Measurements from ENCODE around the gene POLR3A.
"Not testable (repeated sequence)": the region's sequence is repeated elsewhere in the genome, so short reads cannot be mapped to it uniquely, and the experiment has no call there.

POLR3A gene

DNA sequence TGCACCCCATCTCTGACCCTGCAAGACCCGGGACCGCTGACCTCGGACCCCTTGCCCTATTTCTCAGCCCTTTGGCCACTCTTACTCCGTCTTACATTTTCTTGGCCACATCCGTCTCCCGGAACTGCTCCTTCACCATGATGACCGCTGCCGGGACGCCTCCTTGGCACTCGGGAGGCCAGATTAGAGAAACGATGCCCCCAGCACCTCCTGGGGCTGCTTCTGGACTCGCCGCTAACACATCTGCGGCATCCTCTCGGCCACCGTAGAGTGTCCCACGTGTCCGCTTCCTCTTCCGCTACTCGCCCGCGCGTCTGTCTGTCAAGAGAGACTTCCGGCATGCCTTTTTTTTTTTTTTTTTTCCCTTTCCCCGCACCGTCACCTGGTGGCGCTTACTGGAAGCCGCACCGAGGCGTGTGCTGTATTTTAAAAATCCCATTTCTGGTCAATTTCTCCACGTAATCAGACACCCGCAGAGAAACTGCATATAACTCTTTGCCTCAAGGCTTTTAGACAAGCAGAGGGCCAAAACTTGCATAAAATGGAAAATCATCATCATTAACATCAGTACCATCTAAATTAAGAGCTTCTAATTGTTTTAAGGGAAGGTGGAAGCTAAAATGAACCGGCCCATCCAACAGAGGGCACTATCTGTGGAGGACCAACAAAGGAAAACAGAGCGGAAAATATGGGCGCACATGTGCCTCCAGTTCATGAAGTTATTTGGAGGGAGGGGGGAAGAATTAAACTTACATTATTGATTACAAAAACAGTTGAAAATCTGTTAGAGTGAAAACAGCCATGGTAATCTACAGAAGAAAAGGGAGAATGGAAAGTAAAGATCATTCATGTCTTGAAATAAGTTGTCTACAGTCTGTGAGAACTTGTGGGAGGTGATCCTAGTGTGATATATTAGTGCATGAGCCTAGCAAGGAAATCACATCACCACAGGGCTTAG is at the start of gene POLR3A:
Gene POLR3A (minus strand): TSS at position 247 of the 958 bp plus-strand sequence. CDS start 108 bp downstream, at position 139.
- DNase-seq (ENCODE audit: low read depth): peak; percentile 94
- peak; percentile 52 for TF ChIP-seq CTCF (conservative IDR thresholded peaks at IDR 0.05; ENCODE audit: low read depth, low read length)
- peak within 1 kb of the TSS; percentile 100 for H3K4me3 ChIP-seq (ENCODE audit: low read length)

GRCh38 chr10:78078539-78079330 is 49.4 kb upstream of the POLR3A start:
- DNase-seq (ENCODE audit: low read depth): no peak
- H3K4me3 ChIP-seq (ENCODE audit: low read length): no peak overlapping the region
- TF ChIP-seq CTCF (conservative IDR thresholded peaks at IDR 0.05; ENCODE audit: low read depth, low read length): no peak

- DNase-seq (ENCODE audit: low read depth); H3K4me3 ChIP-seq (ENCODE audit: low read length): not testable (repeated sequence)
Measured at GRCh38 chr10:78075806-78076205, 46.5 kb upstream of the POLR3A start.

DNA sequence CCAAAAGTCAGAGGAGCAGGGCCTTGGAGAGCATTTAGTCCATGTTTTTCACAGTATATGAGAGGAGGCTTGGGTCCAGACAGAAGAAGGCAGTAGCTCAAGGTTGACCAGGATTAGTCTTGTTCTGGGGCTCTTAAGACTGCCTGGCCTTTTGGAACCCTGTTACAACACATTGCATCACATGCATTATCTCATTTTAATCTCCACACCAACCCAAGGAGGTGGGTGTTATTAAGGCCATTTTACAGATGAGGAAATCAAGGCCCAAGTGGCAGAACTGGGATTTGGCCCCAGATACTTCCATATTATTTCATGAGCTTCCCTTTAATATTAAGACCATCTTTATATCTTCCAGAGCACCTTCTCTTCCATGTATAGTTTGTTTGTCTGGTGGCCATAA is 43.2 kb upstream of the POLR3A start:
- TF ChIP-seq CTCF (conservative IDR thresholded peaks at IDR 0.05; ENCODE audit: low read depth, low read length): no peak
- H3K4me3 ChIP-seq (ENCODE audit: low read length): no peak overlapping the region
- DNase-seq (ENCODE audit: low read depth): no peak

DNA sequence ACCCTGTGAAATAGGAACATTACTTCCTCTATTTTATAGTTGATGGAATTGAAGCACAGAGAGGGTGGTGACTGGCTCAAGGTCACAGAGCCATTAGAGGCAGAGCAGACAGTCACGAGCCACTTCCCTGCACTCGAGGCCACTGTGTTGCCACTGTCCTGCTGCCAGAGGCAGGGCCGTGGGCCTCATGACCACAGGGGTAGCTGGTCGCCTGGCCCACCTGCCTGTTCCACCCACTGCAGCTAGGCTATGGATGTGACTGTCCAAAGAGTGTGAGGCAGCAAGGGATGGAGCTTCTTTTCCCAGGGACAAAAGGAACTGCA is 42.5 kb upstream of the POLR3A start:
- H3K4me3 ChIP-seq (ENCODE audit: low read length): no peak overlapping the region
- TF ChIP-seq CTCF (conservative IDR thresholded peaks at IDR 0.05; ENCODE audit: low read depth, low read length): no peak
- no peak for DNase-seq (ENCODE audit: low read depth)

DNA sequence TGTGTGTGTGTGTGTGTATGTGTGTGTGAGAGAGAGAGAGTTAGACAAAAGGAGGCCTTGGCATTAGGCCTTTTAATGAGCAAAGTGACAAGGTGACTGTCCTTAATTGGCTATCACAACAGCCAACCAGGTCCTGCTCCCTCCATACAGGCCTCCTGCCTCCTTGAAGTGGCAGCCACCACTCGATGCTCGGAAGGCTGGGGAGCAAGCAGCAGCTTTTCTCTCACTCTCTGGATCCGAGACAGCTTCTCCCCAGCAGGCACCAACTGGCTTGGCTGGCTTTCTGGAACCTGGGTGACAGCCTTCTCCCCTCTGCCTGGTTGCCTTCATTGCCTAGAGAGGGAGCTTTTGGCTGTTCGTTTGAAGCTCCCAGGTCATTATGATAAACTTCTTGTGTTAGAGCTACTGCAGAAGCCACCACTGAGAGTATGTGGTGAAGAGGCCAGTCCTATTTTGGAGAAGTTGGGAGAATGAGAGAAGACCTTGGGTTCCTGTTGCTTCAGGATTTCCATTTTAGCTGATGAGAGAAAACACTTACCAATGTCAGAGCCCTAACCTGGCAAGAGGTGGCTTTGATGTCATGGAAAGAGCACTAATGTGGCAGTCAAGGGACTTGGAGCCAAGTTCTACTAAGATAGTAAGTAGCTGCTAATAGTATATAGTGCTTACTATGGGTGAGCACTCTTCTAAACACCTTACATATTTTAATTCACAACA is 42.0 kb upstream of the POLR3A start:
- TF ChIP-seq CTCF (conservative IDR thresholded peaks at IDR 0.05; ENCODE audit: low read depth, low read length): no peak
- no peak for DNase-seq (ENCODE audit: low read depth)
- H3K4me3 ChIP-seq (ENCODE audit: low read length): no peak overlapping the region

- H3K4me3 ChIP-seq (ENCODE audit: low read length): no peak overlapping the region
- DNase-seq (ENCODE audit: low read depth): no peak
- no peak for TF ChIP-seq CTCF (conservative IDR thresholded peaks at IDR 0.05; ENCODE audit: low read depth, low read length)
Measured at GRCh38 chr10:78070726-78071125, 41.4 kb upstream of the POLR3A start.

- not testable (repeated sequence) for DNase-seq (ENCODE audit: low read depth); H3K4me3 ChIP-seq (ENCODE audit: low read length)
Measured at GRCh38 chr10:78070064-78070463, 40.7 kb upstream of the POLR3A start.

Data from retinal pigment epithelial cell (primary cell).